ENCODE measurements around the gene TCOF1. TPM values are rescaled to one million over a fixed set of nuclear protein-coding genes. Genes with fewer than 3 reads are reported as not detected.

TCOF1 gene
- total and polyA plus RNA-seq, 2 of the 8 experiments (the other 6 are each of a cell fraction or from before 2014, with no cell fraction given), result 35.9 to 170 TPM

GRCh38 chr5:150356575-150357294 lies 762 bp upstream of the TCOF1 start (continued):
- TF ChIP-seq CHD7 (IDR thresholded peaks at IDR 0.05; ENCODE audit: insufficient replicate concordance, low read length), result no peak
- TF ChIP-seq FOSL1 (IDR thresholded peaks at IDR 0.05; ENCODE audit: insufficient read depth, low read depth, low read length), result no peak
- TF ChIP-seq SIRT6 (IDR thresholded peaks at IDR 0.05; ENCODE audit: low read length), result no peak
- no peak for TF ChIP-seq NRF1 (IDR thresholded peaks at IDR 0.05; ENCODE audit: low read depth, low read length)
- no peak for TF ChIP-seq NANOG (IDR thresholded peaks at IDR 0.05; ENCODE audit: insufficient read depth, low read depth, low read length, poor library complexity, severe bottlenecking)
- TF ChIP-seq RNF2 (IDR thresholded peaks at IDR 0.05; ENCODE audit: borderline replicate concordance, low read depth, low read length, missing control alignments, poor library complexity, severe bottlenecking), result no peak
- TF ChIP-seq HDAC2 (IDR thresholded peaks at IDR 0.05; ENCODE audit: borderline replicate concordance in 1 of 2, low read depth in 2 of 2, low read length in 2 of 2), result no peak
- no peak for TF ChIP-seq SRF (IDR thresholded peaks at IDR 0.05; ENCODE audit: low read depth, low read length)
- TF ChIP-seq, protein P1, sequence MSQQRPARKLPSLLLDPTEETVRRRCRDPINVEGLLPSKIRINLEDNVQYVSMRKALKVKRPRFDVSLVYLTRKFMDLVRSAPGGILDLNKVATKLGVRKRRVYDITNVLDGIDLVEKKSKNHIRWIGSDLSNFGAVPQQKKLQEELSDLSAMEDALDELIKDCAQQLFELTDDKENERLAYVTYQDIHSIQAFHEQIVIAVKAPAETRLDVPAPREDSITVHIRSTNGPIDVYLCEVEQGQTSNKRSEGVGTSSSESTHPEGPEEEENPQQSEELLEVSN (IDR thresholded peaks at IDR 0.05), result no peak
